Right ventricle myocardium inferior (tissue), 1 donor: Measurements from ENCODE around the gene CUL9. TPM values are rescaled to one million over a fixed set of nuclear protein-coding genes. Genes with fewer than 3 reads are reported as not detected.

Source experiments
- ATAC-seq: fragments of 200-7000 bp; cut with Tn5 transposase; one replicate; pipeline ENCODE4 v1.9.1; 2020; ENCODE audit warnings: mild to moderate bottlenecking, moderate library complexity
- DNase-seq: peaks from one replicate; pipeline ENCODE4 v3.0.0; 2021; ENCODE audit errors: missing footprints
- intact Hi-C: fragments of 100-400 bp; cut with DNase I; formaldehyde crosslinking; loops from one replicate; pipeline ENCODE4 v1.11.0; 2022
- total RNA-seq: library from RNA; stranded (reverse); fragmentation: NEBNext Ultra II Directional; extraction: Animal tissue kit (Norgen Biotek cat#: 25700); gene quantifications from one replicate; pipeline ENCODE4 v1.2.1, GENCODE V29; 2021
- donor health status: DM: no; HTN: yes; CAD: no; lungs with severe emphysema.

CUL9 gene
- total RNA-seq, 1 donor from 2014 or later = 14.0 TPM

GRCh38 chr6:43219119-43219518 lies 37.1 kb downstream of the CUL9 start:
- ATAC-seq = no peak
- DNase-seq = no peak
- intact Hi-C loops = no loop called here

DNA sequence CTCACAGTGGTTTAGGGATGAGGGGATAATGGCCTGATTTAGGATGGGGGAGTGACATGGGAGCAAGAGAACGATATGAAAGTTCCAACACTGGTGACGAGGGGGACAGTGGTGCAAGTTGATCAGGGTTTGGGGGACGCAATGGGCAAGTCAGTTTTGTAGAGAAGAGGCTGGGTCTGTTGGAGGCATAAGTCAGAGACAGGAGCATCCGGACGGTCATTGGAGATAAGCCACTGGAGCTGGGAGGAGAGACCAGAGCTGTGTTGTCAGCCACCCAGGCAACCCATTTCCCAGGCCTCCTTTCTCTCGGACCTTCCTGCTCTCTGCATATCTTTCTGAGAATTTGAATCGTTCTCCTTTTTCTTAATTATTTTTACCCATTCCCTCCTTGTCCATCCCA lies 37.8 kb downstream of the CUL9 start:
- DNase-seq (no peak), ATAC-seq (no peak)
- intact Hi-C loops = no loop called here

GRCh38 chr6:43220439-43220951 lies 38.5 kb downstream of the CUL9 start:
- DNase-seq = no peak
- intact Hi-C loops = no loop called here
- ATAC-seq = no peak

GRCh38 chr6:43221046-43221972 lies 39.3 kb downstream of the CUL9 start:
- intact Hi-C loops = no loop called here
- ATAC-seq (peak; percentile 23), DNase-seq (peak; percentile 34)

GRCh38 chr6:43222418-43223059 lies 40.5 kb downstream of the CUL9 start:
- peak; percentile 33 for DNase-seq
- intact Hi-C loops = no loop called here
- no peak for ATAC-seq

DNA sequence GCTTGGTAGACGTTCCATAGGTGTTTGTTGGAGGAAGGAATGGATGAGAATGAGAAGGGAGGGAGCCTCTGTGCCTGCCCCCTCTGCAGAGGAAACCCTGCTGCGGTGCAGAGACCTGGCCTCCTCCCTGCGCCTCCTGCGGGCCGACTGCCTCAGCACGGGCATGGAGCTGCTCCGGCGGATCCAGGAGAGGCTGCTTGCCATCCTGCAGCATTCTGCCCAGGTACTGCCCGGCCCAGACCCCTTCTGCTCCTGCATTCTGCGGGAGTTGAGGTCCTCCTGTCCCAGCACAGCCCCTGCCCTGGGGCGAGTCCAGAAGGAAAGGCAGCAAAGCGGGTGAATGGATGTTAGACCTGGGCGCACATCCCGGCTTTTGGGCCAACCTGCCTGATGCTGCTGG lies 41.2 kb downstream of the CUL9 start:
- DNase-seq (peak; percentile 47), ATAC-seq (no peak)
- intact Hi-C loops = no loop called here

DNA sequence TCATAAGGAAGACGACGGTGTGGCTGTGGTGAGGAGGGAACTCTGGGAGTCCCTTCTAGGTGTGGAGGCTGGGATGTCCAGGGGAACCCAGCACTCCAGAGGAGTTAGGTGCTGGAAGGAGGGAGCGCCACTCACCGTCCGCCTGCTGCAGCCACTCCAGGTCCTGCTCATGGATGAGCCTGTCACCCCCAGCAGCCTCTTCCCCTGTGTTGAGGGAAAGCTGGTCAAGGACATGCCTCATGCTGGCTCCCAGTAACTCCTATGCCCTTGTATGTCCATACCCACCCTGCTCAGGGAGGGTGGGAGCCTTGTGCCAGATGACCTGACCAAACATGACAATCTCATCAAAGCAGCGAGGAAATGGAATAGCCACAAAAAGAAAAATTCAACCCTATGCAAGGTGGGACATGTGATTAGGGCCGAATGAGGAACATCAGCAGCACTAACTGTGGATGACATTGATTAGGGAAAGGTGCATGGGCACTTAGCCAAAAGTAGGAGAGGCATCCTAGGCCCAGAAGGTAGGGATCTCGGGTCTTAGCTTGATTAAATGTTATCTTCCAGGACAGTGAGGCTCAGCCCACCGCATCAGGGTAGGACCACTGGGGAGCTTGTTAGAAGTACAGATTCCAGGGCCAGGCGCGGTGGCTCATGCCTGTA lies 44.3 kb downstream of the CUL9 start:
- intact Hi-C loops = no loop called here
- ATAC-seq (no peak), DNase-seq (no peak)

DNA sequence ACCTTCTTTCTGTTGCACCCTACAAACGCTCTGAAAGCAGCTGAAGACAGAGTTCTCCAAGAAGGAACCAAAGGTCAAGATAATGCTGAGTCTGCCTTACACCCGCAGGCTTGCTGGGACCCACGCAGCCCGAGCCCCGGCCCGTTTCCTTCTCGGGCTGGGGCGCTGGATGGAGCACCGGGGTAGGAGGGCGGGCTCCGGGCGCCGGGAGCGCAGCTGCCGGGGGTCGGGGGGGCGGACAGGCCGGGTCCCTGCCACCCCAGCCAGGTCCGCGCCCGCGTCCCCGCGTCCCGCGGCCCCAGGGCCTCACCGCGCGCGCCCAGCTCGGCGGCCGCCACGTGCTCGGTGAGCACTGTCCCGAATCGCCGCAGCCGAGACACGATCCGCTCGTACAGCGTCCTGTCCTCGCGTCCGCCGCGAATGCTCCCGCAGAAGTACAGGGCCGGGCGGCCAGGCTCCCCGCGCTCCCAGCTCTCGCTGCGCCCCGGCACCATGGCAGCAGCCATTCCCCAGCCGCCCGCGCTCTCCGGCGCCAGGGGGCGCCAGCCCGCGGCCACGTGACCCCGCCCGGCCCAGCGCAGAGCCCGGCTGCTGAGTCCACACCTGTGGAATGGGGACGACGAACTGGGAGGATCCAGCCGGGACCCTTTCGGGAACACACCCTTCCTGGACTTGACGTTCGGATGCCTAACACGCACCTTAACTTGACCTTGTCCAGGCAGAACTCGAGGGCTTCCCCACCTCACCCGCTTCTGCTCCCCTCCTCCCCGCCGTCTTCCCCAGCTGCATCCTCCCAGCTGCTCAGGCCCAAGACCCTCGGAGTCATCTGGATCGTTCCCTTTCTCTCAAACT lies 47.2 kb downstream of the CUL9 start, which contains the start of gene DNPH1:
DNPH1 (minus strand) TSS at position 531 of the 852 bp plus-strand sequence; CDS start at position 506, 25 bp downstream.
- intact Hi-C loops = no loop called here
- DNase-seq (peak; percentile 89), ATAC-seq (peak; percentile 97)

GRCh38 chr6:43229803-43230620 lies 48.0 kb downstream of the CUL9 start:
- ATAC-seq = no peak
- peak; percentile 46 for DNase-seq
- intact Hi-C loops = no loop called here

GRCh38 chr6:43231053-43231452 lies 49.1 kb downstream of the CUL9 start:
- no peak for DNase-seq
- no peak for ATAC-seq
- intact Hi-C loops = no loop called here

DNA sequence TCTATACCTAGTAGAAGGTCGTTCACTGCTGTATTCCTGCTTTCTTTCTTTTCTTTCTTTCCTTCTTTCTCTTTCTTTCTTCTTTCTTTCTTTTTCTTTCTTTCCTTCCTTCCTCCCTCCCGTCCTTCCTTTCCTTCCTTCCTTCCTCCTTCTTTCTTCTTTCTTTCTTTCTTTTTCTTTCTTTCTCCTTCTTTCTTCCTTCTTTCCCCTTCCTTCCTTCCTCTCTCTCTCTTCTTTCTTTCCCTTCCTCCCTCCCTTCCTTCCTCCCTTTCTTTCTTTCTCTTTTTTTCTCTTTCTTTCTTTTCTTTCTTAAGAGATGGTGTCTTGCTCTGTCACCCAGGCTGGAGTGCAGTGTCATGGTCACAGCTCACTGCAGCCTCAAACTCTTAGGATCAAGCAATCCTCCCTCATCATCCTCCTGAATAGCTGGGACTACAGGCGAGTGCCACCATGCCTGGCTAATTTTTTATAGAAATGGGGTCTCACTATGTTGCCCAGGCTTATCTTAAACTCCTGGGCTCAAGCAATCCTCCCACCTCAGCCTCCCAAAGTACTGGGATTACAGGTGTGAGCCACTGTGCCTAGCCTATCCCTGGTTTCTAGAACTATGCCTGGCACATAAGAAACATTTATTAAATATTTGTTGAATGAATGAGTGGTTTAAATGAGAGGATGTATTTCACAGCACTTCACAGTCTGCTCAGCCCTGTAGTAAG lies 49.9 kb downstream of the CUL9 start:
- intact Hi-C loops = no loop called here

DNA sequence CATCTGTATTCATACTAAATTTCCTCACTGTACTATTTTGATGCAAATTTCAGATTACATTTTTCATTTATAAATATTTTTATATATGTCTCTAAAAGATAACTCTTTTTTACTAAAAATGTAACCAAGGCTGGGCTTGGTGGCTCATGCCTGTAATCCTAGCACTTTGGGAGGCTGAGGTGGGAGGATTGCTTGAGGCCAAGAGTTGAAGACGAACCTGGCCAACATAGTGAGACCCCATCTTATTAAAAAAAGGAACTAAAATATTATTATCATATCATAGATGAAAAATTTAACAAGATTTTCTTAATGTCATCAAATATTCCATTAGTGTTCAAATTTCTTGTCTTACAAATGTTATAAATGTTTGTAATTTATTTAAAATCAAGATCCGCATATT lies 53.8 kb downstream of the CUL9 start:
- ATAC-seq (no peak), DNase-seq (no peak)
- intact Hi-C loops = no loop called here

More for the DNA sequence above, 49.9 kb downstream of the CUL9 start:
- no peak for DNase-seq
- no peak for ATAC-seq

- no peak for ATAC-seq
- intact Hi-C loops = no loop called here
- no peak for DNase-seq
These were observed 57.1 kb downstream of the CUL9 start for GRCh38 chr6:43239054-43239453.

DNA sequence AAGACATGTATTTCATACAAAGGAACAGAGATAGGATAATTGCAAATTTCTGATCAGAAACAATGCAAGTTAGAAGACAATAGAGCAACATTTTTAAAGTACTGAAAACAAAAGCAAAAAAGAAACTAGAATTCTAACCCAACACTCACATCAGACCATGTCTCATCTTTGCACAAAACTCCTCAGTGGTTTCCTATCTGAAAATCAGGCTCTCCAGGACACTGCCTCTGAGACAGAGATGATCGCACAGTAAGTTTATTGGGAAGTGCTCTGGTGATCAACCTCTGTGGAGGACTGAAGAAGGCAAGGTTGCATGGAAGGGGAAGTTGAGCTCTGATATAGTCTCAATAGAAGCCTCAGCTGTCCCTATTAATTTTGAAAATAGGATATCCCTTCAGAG lies 59.0 kb downstream of the CUL9 start:
- intact Hi-C loops = no loop called here
- no peak for ATAC-seq
- no peak for DNase-seq

DNA sequence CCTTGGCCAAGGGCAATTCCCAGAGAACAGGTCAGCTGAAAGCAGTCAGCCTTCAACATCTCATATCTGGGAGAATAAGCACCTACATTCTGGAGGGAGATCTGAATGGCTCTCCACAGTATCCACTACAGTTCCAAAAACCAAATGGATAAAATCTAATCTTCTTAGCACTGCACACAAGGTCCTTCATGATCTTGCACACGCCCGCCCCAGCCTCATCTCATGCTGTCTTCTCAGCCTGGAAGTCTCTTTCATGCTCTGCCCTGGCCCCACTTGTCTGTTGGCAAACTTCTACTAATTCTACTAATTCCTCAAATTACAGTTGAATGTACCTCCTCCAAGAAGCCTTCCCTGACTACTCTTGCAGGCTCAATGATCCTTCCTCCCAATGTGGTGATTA lies 59.5 kb downstream of the CUL9 start:
- intact Hi-C loops = no loop called here
- DNase-seq (no peak), ATAC-seq (no peak)

- ATAC-seq = no peak
- DNase-seq = no peak
- intact Hi-C loops = no loop called here
These were observed 61.1 kb downstream of the CUL9 start, which contains the start of gene TTBK1 for GRCh38 chr6:43242908-43243663. TSS of gene TTBK1 (plus strand) at chr6:43243481. CDS start at chr6:43246661, 3,180 bp downstream.
